Sigmoid colon (tissue), 7 donors: ENCODE measurements around the gene PTPRT. TPM values are rescaled to one million over a fixed set of nuclear protein-coding genes. Genes with fewer than 3 reads are reported as not detected.

Experiments used
- DNase-seq: peaks from one replicate; pipeline ENCODE4 v3.0.0-alpha.2; 2019
- H3K27ac ChIP-seq, 4 donors: fragments of 200-600 bp; sonication (generic); one replicate each; pipeline ENCODE4 v1.5.1; 2016 to 2019; ENCODE audit warnings: mild to moderate bottlenecking in 1 of 4
- H3K27me3 ChIP-seq, 3 donors: fragments of 200-600 bp; sonication (generic); one replicate each; pipeline ENCODE4 v1.5.1; 2019; ENCODE audit warnings: mild to moderate bottlenecking in 1 of 3
- H3K36me3 ChIP-seq, 4 donors: fragments of 200-600 bp; sonication (generic); one replicate each; pipeline ENCODE4 v1.5.1; 2016 to 2019
- H3K4me1 ChIP-seq, 4 donors: fragments of 200-600 bp; sonication (generic); one replicate each; pipeline ENCODE4 v1.5.1; 2017 to 2019
- H3K4me3 ChIP-seq, 4 donors: fragments of 200-600 bp; sonication (generic); one replicate each; pipeline ENCODE4 v1.5.1; 2017 to 2019; ENCODE audit warnings: mild to moderate bottlenecking in 2 of 4, moderate library complexity in 1 of 4
- H3K9me3 ChIP-seq, 4 donors: fragments of 200-600 bp in 3 of 4; sonication (generic) in 3 of 4; one replicate each; pipeline versions ENCODE4 v1.5.1 to v1.6.1; 2013 to 2019
- EP300 ChIP-seq, 4 donors: sonication (generic); formaldehyde crosslinking; IDR thresholded peaks; one replicate each; pipeline ENCODE4 v1.6.1; 2017; ENCODE audit warnings: antibody characterized with exemption in 4 of 4
- POLR2A ChIP-seq, 2 donors: fragments of 450-650 bp; IDR thresholded peaks; one replicate each; pipeline ENCODE4 v1.6.1; 2016; ENCODE audit warnings: antibody characterized with exemption in 2 of 2, mild to moderate bottlenecking in 2 of 2, moderate library complexity in 2 of 2
- POLR2AphosphoS5 ChIP-seq, 4 donors: sonication (generic); formaldehyde crosslinking; IDR thresholded peaks; one replicate each; pipeline ENCODE4 v1.6.1; 2017; ENCODE audit warnings: antibody characterized with exemption in 4 of 4
- WGBS, 2 donors: extraction: QIAGEN DNeasy Blood & Tissue Kit; methylation state at CpG; one replicate each; pipeline ENCODE4 v1.1.7; 2013; 5-methylcytosine and 5-hydroxymethylcytosine counted together
- intact Hi-C: fragments of 100-400 bp; cut with DNase I; formaldehyde crosslinking; loops from one replicate; pipeline ENCODE4 v1.15.1; 2023
- polyA plus RNA-seq, 3 donors: library from polyadenylated mRNA; stranded (reverse); fragments of 200-250 nt; gene quantifications; one replicate each; pipeline ENCODE4 v1.2.3, GENCODE V29; 2013
- small RNA-seq, 3 donors: library from RNA; depleted of rRNA; stranded (forward); fragments of <200 nt; gene quantifications; one replicate each; pipeline ENCODE3, GENCODE V24; 2016
- total RNA-seq, 4 donors: library from RNA; depleted of rRNA; stranded (reverse); fragments of >200 nt; gene quantifications; one replicate each; pipeline ENCODE4 v1.1.0, GENCODE V29; 2016
- TF ChIP-seq, protein P1 (sequence below), 4 experiments: fragments of 450-650 bp in 3 of 4; fragments of 200-600 bp in 1 of 4; IDR thresholded peaks; one replicate each; pipeline ENCODE4 v1.5.1; 2016 to 2019; ENCODE audit warnings: antibody characterized with exemption in 4 of 4, mild to moderate bottlenecking in 3 of 4, moderate library complexity in 2 of 4
- donor health status: healthy with polysubstance abuse.
- donor health status: Bipolar disorder and iron deficiency.
- donor health status: healthy.

PTPRT gene
- total and polyA plus RNA-seq, 7 donors: under 0.01 to 0.41 (median 0.12) TPM; not detected in 3

DNA sequence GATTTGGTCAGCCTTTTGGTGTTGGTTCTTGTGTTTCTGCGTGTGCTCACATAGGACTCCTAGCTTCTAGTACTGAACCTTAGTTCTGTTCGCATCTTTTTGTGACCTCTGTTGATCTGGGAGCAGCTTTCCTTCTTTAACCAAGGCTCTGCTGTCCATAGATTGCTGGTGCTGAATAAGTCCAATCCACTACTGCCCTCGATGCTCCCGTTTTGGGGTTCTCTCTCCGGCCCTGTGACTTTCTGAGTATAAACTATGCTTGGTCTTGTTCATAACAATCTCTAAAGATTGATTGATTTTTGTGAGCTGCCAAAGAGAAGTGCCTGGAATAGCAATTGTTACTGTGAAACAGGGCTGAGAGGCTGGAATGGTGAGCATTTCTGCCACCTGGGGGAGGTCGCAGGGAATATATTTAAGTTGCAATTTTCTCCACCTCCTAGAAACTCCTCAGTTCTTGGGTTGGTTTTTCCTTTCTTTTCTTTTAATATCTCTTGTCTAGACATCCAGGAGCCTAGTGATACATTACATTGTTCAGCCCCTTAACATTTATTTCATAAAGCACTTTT, 1148.6 kb downstream of the PTPRT start:
- no peak for DNase-seq
- Histone ChIP-seq H3K4me1 (no peaks in the 10 kb centered on the region), H3K27ac (no peak overlapping the region), H3K9me3 (no peaks in the 10 kb centered on the region), H3K36me3 (no peaks in the 10 kb centered on the region), H3K4me3 (no peak overlapping the region), H3K27me3 (no peaks in the 10 kb centered on the region)
- TF ChIP-seq EP300 (IDR thresholded peaks at IDR 0.05) (no peak), POLR2A (IDR thresholded peaks at IDR 0.05) (no peak), POLR2AphosphoS5 (IDR thresholded peaks at IDR 0.05) (no peak)
- TF ChIP-seq, protein P1, sequence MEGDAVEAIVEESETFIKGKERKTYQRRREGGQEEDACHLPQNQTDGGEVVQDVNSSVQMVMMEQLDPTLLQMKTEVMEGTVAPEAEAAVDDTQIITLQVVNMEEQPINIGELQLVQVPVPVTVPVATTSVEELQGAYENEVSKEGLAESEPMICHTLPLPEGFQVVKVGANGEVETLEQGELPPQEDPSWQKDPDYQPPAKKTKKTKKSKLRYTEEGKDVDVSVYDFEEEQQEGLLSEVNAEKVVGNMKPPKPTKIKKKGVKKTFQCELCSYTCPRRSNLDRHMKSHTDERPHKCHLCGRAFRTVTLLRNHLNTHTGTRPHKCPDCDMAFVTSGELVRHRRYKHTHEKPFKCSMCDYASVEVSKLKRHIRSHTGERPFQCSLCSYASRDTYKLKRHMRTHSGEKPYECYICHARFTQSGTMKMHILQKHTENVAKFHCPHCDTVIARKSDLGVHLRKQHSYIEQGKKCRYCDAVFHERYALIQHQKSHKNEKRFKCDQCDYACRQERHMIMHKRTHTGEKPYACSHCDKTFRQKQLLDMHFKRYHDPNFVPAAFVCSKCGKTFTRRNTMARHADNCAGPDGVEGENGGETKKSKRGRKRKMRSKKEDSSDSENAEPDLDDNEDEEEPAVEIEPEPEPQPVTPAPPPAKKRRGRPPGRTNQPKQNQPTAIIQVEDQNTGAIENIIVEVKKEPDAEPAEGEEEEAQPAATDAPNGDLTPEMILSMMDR (IDR thresholded peaks at IDR 0.05): no peak
- intact Hi-C loops: no loop called here
- 30 to 39% methylated on average over 6 of the region's 6 CpGs for WGBS, 2 donors

DNA sequence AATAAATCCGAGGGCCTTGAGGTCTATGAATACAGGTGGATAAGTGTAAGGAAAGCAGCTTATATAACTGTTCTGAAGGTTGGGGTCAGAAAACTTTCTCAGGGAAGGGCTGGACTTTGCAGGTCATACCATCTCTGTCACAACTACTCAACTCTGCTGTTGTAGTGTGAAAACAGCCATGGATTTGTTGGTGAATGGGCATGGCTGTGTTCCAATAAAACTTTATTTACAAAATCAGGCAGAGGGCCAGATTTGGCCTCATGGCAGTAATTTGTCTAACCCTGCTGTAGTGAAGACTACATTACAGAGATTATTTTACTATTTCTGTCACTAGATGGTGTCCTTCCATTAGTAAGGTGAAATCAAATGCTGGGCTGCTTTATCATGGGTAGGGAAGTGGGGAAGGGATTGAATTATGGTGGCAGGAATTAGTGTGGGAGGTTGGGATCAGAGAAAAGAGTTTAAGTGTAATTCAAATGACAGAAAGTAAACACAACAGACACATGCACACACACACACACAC, 1161.9 kb downstream of the PTPRT start:
- no peak overlapping the region for H3K27ac ChIP-seq
- no peaks in the 10 kb centered on the region for H3K4me1 ChIP-seq
- H3K9me3 ChIP-seq: no peaks in the 10 kb centered on the region
- TF ChIP-seq POLR2AphosphoS5 (IDR thresholded peaks at IDR 0.05) (no peak), POLR2A (IDR thresholded peaks at IDR 0.05) (no peak), EP300 (IDR thresholded peaks at IDR 0.05) (no peak)
- TF ChIP-seq, protein P1 (IDR thresholded peaks at IDR 0.05): no peak
- 67 to 69% methylated on average over 1 of the region's 1 CpG for WGBS, 2 donors
- no peak for DNase-seq
- no peaks in the 10 kb centered on the region for H3K27me3 ChIP-seq
- H3K4me3 ChIP-seq: no peak overlapping the region
- no peaks in the 10 kb centered on the region for H3K36me3 ChIP-seq
- intact Hi-C loops: no loop called here

GRCh38 chr20:42026599-42026998, 1163.1 kb downstream of the PTPRT start:
- Histone ChIP-seq H3K4me3 (no peak overlapping the region), H3K4me1 (no peaks in the 10 kb centered on the region), H3K9me3 (no peaks in the 10 kb centered on the region), H3K27ac (no peak overlapping the region), H3K36me3 (no peaks in the 10 kb centered on the region), H3K27me3 (no peaks in the 10 kb centered on the region)
- intact Hi-C loops: no loop called here
- TF ChIP-seq EP300 (IDR thresholded peaks at IDR 0.05): no peak
- TF ChIP-seq POLR2AphosphoS5 (IDR thresholded peaks at IDR 0.05): no peak
- TF ChIP-seq, protein P1 (IDR thresholded peaks at IDR 0.05): no peak
- DNase-seq: no peak
- 78 to 97% methylated on average over 4 of the region's 4 CpGs for whole genome bisulfite sequencing, 2 donors

DNA sequence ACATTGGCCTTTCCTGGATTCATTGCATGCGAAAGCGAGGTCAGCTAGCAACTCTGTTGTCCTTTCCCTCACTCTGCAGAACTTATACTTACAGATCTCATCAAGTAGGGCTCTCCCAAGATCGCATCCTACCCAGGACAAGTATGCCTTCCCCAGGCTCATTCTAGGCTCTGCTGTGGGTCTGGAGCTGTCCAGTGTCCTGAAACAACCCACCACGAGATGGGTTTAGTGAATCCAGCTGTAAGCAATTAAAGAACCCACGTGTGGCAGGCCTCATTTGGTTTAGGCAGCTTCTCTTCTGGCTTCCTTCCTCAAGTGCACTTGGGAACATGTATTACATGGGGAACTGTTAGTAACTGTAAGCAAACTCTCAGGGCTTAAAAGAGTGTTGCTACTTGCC, 1165.1 kb downstream of the PTPRT start:
- WGBS, 2 donors: 30 to 39% methylated on average over 5 of the region's 5 CpGs
- intact Hi-C loops: loop anchor here (2.0 kb wide), 1 partner anchor 24 kb away; no protein-coding TSS in a partner anchor
- no peak overlapping the region for H3K27ac ChIP-seq
- DNase-seq: no peak
- H3K27me3 ChIP-seq: no peaks in the 10 kb centered on the region
- no peaks in the 10 kb centered on the region for H3K4me1 ChIP-seq
- TF ChIP-seq, protein P1 (IDR thresholded peaks at IDR 0.05): no peak
- TF ChIP-seq POLR2AphosphoS5 (IDR thresholded peaks at IDR 0.05): no peak
- TF ChIP-seq POLR2A (IDR thresholded peaks at IDR 0.05): no peak
- no peak for TF ChIP-seq EP300 (IDR thresholded peaks at IDR 0.05)
- no peak overlapping the region for H3K4me3 ChIP-seq
- H3K36me3 ChIP-seq: no peaks in the 10 kb centered on the region
- H3K9me3 ChIP-seq: no peaks in the 10 kb centered on the region

Small RNA genes lying within 50 kb of the gene (small RNA-seq; reads per million reads assigned to genes)
- 0 reads per million in 3 donors for gene RN7SKP100
